ENCODE measurements around the gene TRPV3. TPM values are rescaled to one million over a fixed set of nuclear protein-coding genes. Genes with fewer than 3 reads are reported as not detected.

TRPV3 gene
- total RNA-seq, 2 donors from 2014 or later, result 0.56 TPM; not detected in 1

DNA sequence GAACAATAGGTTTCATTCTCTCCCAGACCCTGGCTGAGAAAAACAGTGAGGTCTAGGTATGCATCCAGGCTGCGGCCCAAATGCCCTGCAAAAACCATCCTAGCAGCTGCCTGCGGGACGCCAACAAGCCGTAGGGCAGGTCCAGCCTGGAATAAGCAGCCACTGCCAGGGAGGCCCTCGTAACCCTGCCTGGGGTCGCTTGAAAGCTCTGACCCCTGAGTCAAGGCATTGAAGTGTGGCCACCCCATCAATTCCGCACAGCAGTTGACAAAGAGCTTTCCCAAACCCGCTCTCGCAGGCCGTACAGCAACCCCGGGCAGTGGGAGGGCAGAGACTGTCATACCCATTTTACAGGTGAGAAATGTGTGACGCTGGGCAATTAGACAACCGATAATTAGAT lies 40.5 kb upstream of the TRPV3 start:
- Histone ChIP-seq H3K27me3 (replicated peaks; ENCODE audit: insufficient read depth) (no peaks in the 10 kb centered on the region), H3K4me3 (no peak overlapping the region)

DNA sequence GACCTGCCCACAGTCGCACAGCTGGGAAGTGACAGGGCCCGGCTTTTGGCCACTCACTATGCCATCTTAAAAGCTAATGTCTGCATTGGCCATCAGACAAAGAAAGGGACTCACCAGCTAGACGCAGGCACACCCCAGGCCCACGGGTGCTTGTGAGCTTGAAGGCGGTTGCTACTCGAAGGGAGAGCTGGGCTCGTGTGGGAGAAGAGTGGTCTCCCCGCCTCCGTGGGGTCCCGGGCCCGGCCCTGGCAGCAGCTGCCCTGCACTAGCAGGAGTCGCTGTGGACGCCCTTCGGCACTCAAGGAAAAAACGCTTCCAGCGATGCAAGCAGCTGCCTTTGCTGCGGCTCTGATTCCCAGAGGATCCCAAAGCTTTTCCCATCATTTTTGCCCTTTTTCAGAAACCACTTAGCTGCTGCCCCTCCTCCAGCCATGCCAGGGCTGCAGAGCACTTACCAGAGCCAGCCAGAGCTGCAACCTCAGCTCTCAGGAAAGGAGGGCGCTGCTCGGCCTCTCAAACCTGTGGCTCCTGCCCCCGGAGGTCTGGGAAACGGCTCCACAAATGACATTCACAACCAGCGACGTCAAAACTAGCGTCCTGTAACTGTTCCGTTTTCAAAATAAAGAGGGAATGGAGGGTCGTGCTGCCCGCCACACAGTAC lies 39.3 kb upstream of the TRPV3 start:
- H3K27ac ChIP-seq, result no peak overlapping the region
- no peaks in the 10 kb centered on the region for H3K9me3 ChIP-seq
- no peaks in the 10 kb centered on the region for H3K36me3 ChIP-seq
- H3K4me1 ChIP-seq (ENCODE audit: control insufficient read depth in 1 of 2, low read depth in 2 of 2), result no peaks in the 10 kb centered on the region
- no peak overlapping the region for H3K4me3 ChIP-seq
- no peak for ATAC-seq (ENCODE audit: insufficient number of reproducible peaks, low FRiP score, low read depth)
- H3K27me3 ChIP-seq (replicated peaks; ENCODE audit: insufficient read depth), result no peaks in the 10 kb centered on the region
- TF ChIP-seq, protein P1, sequence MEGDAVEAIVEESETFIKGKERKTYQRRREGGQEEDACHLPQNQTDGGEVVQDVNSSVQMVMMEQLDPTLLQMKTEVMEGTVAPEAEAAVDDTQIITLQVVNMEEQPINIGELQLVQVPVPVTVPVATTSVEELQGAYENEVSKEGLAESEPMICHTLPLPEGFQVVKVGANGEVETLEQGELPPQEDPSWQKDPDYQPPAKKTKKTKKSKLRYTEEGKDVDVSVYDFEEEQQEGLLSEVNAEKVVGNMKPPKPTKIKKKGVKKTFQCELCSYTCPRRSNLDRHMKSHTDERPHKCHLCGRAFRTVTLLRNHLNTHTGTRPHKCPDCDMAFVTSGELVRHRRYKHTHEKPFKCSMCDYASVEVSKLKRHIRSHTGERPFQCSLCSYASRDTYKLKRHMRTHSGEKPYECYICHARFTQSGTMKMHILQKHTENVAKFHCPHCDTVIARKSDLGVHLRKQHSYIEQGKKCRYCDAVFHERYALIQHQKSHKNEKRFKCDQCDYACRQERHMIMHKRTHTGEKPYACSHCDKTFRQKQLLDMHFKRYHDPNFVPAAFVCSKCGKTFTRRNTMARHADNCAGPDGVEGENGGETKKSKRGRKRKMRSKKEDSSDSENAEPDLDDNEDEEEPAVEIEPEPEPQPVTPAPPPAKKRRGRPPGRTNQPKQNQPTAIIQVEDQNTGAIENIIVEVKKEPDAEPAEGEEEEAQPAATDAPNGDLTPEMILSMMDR (IDR thresholded peaks at IDR 0.05), result no peak
- no peak for DNase-seq (ENCODE audit: low spot score)

More for the DNA sequence above, 40.5 kb upstream of the TRPV3 start:
- DNase-seq (ENCODE audit: low spot score), result no peak
- no peak for ATAC-seq (ENCODE audit: insufficient number of reproducible peaks, low FRiP score, low read depth)
- TF ChIP-seq, protein P1 (IDR thresholded peaks at IDR 0.05), result no peak
- Histone ChIP-seq H3K36me3 (no peaks in the 10 kb centered on the region), H3K9me3 (no peaks in the 10 kb centered on the region), H3K4me1 (ENCODE audit: control insufficient read depth in 1 of 2, low read depth in 2 of 2) (no peaks in the 10 kb centered on the region), H3K27ac (no peak overlapping the region)

DNA sequence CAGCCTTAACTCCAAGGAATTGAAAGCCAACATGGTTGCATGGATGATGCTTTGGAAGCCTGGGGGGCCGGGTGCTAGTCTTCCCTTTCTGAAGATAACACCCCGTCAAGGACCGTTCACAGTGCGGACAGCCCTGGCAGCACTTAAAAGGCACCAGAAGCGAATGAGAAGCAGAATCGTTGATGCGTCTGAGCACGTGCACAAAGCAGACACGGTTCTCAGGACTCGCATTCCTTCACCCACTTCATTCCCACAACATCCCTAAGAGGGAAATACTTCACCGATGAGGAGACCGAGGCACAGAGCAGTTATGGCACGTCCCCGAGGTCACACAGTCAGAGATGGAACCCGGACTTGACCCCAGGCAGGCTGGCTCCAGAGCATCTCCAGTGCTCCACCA lies 37.4 kb upstream of the TRPV3 start:
- Histone ChIP-seq H3K27me3 (replicated peaks; ENCODE audit: insufficient read depth) (no peaks in the 10 kb centered on the region), H3K36me3 (peaks cover 10% of the 10 kb centered on the region), H3K4me1 (ENCODE audit: control insufficient read depth in 1 of 2, low read depth in 2 of 2) (no peaks in the 10 kb centered on the region), H3K4me3 (no peak overlapping the region), H3K27ac (no peak overlapping the region), H3K9me3 (no peaks in the 10 kb centered on the region)
- TF ChIP-seq, protein P1 (IDR thresholded peaks at IDR 0.05), result no peak
- DNase-seq (ENCODE audit: low spot score), result no peak
- ATAC-seq (ENCODE audit: insufficient number of reproducible peaks, low FRiP score, low read depth), result no peak

DNA sequence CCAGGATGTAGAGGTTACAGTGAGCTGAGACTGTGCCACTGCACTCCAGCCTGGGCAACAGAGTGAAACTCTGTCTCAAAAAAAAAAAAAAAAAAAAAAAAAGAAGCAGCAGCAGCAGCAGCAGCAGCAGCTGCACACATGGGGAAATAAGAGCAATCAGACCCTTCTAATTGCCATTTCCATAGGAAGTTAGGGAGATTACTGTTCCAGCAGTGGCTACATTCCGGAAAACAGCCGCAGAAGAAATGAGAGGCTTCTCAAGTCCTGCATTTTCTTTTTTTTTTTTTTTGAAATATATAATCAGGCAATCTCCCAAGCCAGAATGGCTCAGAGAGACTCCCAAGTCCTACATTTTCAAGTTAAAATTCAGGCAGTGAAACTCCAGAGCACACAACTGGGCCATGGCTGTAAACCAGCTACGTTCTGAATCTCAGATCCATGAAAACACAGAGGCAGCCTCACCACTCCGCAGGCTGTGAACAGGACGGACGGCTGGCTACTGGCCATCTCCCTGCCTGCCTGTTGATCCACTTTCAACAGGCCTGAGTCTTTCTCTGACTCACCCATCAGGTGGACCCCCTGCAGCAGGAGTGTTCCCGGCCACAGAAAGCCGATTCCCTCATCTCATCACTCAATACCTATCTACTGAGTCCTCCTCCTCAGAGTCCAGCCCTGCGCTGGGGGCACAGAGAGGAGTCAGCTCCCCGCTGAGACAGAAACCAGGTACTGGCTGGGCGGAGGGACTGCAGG lies 36.6 kb upstream of the TRPV3 start:
- H3K27ac ChIP-seq, result no peak overlapping the region

DNA sequence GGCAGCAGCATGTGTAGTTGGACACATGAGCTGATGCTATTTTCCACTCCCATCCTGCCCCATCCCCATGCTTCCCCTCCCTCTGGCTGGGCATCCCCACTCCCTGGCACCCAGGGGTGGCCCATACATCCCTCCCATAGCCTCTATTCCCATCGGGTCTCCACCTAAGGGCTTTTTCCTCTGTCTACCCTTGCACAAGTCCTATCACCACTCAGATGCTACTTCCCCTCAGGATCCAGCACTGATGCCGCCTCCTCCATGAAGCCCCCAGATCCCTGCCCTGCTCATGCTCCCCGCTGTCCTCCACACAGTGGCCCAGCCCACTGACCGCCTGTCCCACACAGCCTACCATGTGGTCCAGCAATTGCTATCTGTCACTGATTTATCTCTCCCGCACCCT lies 35.8 kb upstream of the TRPV3 start:
- ATAC-seq (ENCODE audit: insufficient number of reproducible peaks, low FRiP score, low read depth), result no peak
- H3K9me3 ChIP-seq, result no peaks in the 10 kb centered on the region
- no peaks in the 10 kb centered on the region for H3K27me3 ChIP-seq (replicated peaks; ENCODE audit: insufficient read depth)
- H3K4me3 ChIP-seq, result no peak overlapping the region
- H3K27ac ChIP-seq, result no peak overlapping the region
- DNase-seq (ENCODE audit: low spot score), result no peak
- peaks cover 10% of the 10 kb centered on the region for H3K36me3 ChIP-seq
- TF ChIP-seq, protein P1 (IDR thresholded peaks at IDR 0.05), result no peak
- no peaks in the 10 kb centered on the region for H3K4me1 ChIP-seq (ENCODE audit: control insufficient read depth in 1 of 2, low read depth in 2 of 2)

More for the DNA sequence above, 36.6 kb upstream of the TRPV3 start:
- Histone ChIP-seq H3K4me3 (no peak overlapping the region), H3K27me3 (replicated peaks; ENCODE audit: insufficient read depth) (no peaks in the 10 kb centered on the region), H3K36me3 (peaks cover 10% of the 10 kb centered on the region), H3K4me1 (ENCODE audit: control insufficient read depth in 1 of 2, low read depth in 2 of 2) (no peaks in the 10 kb centered on the region), H3K9me3 (no peaks in the 10 kb centered on the region)
- TF ChIP-seq, protein P1 (IDR thresholded peaks at IDR 0.05), result no peak
- DNase-seq (ENCODE audit: low spot score) (no peak), ATAC-seq (ENCODE audit: insufficient number of reproducible peaks, low FRiP score, low read depth) (no peak)
